HUES48 (cell line): ENCODE results near the gene DUS1L.

Experiments used
- H3K27ac ChIP-seq: one replicate; pipeline ENCODE4 v1.7.0; 2013; ENCODE audit warnings: low read depth, low read length, inconsistent platforms
- H3K27me3 ChIP-seq: 2 replicates; pipeline ENCODE4 v1.6.1; 2013; ENCODE audit warnings: mild to moderate bottlenecking, low read length; ENCODE audit not compliant: control insufficient read depth, insufficient read depth
- H3K36me3 ChIP-seq: 2 replicates; pipeline ENCODE4 v1.6.1; 2013; ENCODE audit warnings: low read length; ENCODE audit not compliant: control insufficient read depth, insufficient read depth
- H3K4me1 ChIP-seq: 2 replicates; pipeline ENCODE4 v1.6.1; 2013; ENCODE audit warnings: mild to moderate bottlenecking, low read length; ENCODE audit not compliant: control insufficient read depth, insufficient read depth
- H3K4me3 ChIP-seq: 2 replicates; pipeline ENCODE4 v1.5.1; 2013; ENCODE audit warnings: mild to moderate bottlenecking, low read depth, low read length
- H3K9ac ChIP-seq: 2 replicates; pipeline ENCODE4 v1.6.1; 2013; ENCODE audit warnings: mild to moderate bottlenecking, low read depth, low read length, moderate library complexity
- H3K9me3 ChIP-seq: 2 replicates; pipeline ENCODE4 v1.6.1; 2013; ENCODE audit warnings: low read length; ENCODE audit not compliant: control insufficient read depth, insufficient read depth

DUS1L gene

GRCh38 chr17:82023447-82024241 is 42.0 kb downstream of the DUS1L start:
- Histone ChIP-seq H3K4me1 (0 out of 2 replicates have a peak, but pooled peaks cover 5% of the 10 kb centered on the region), H3K27me3 (no peaks in the 10 kb centered on the region), H3K9me3 (no peaks in the 10 kb centered on the region), H3K9ac (peak overlapping the region; percentile 72), H3K36me3 (peaks cover 25% of the 10 kb centered on the region), H3K4me3 (peak overlapping the region; percentile 74), H3K27ac (no peak overlapping the region)

- peak within 1 kb of the TSS; percentile 95 for H3K4me3 ChIP-seq
- no peaks in the 10 kb centered on the region for H3K9me3 ChIP-seq
- 0 out of 2 replicates have a peak, but pooled peaks cover 5% of the 10 kb centered on the region for H3K4me1 ChIP-seq
- no peaks in the 10 kb centered on the region for H3K27me3 ChIP-seq
- H3K9ac ChIP-seq: peak within 1 kb of the TSS; percentile 85
- peaks cover 24% of the 10 kb centered on the region for H3K36me3 ChIP-seq
- H3K27ac ChIP-seq: peak within 1 kb of the TSS; percentile 35
Observed at GRCh38 chr17:82022981-82023446, 42.6 kb downstream of the DUS1L start, which contains the start of gene LRRC45. Gene LRRC45 (plus strand): TSS chr17:82023305. CDS start chr17:82023644, 339 bp downstream.

- Histone ChIP-seq H3K9ac (peak within 1 kb of the TSS; percentile 85), H3K4me3 (peak within 1 kb of the TSS; percentile 95), H3K27ac (peak within 1 kb of the TSS; percentile 35), H3K36me3 (peaks cover 18% of the 10 kb centered on the region), H3K9me3 (no peaks in the 10 kb centered on the region), H3K27me3 (no peaks in the 10 kb centered on the region), H3K4me1 (0 out of 2 replicates have a peak, but pooled peaks cover 5% of the 10 kb centered on the region)
Observed at GRCh38 chr17:82022310-82022980, 43.2 kb downstream of the DUS1L start, which contains the start of gene CENPX. Gene CENPX (minus strand): TSS chr17:82022878. CDS start chr17:82022861, 17 bp downstream.

- no peak overlapping the region for H3K27ac ChIP-seq
- H3K4me1 ChIP-seq: 0 out of 2 replicates have a peak, but pooled peaks cover 5% of the 10 kb centered on the region
- H3K27me3 ChIP-seq: no peaks in the 10 kb centered on the region
- no peaks in the 10 kb centered on the region for H3K9me3 ChIP-seq
- H3K9ac ChIP-seq: peak overlapping the region; percentile 85
- peaks cover 13% of the 10 kb centered on the region for H3K36me3 ChIP-seq
- peak overlapping the region; percentile 95 for H3K4me3 ChIP-seq
Observed at GRCh38 chr17:82021900-82022309, 43.7 kb downstream of the DUS1L start.

GRCh38 chr17:82021107-82021899 is 44.3 kb downstream of the DUS1L start:
- Histone ChIP-seq H3K36me3 (peaks cover 10% of the 10 kb centered on the region), H3K4me1 (0 out of 2 replicates have a peak, but pooled peaks cover 5% of the 10 kb centered on the region), H3K9me3 (no peaks in the 10 kb centered on the region), H3K4me3 (peak overlapping the region; percentile 95; the same call in 1 of the 2 replicates), H3K27me3 (no peaks in the 10 kb centered on the region), H3K27ac (no peak overlapping the region), H3K9ac (no peak overlapping the region)

- no peak overlapping the region for H3K27ac ChIP-seq
- 0 out of 2 replicates have a peak, but pooled peaks cover 5% of the 10 kb centered on the region for H3K4me1 ChIP-seq
- no peak overlapping the region for H3K4me3 ChIP-seq
- no peaks in the 10 kb centered on the region for H3K9me3 ChIP-seq
- H3K27me3 ChIP-seq: no peaks in the 10 kb centered on the region
- no peak overlapping the region for H3K9ac ChIP-seq
- H3K36me3 ChIP-seq: peaks cover 10% of the 10 kb centered on the region
Observed at GRCh38 chr17:82020572-82021106, 45.0 kb downstream of the DUS1L start.

- Histone ChIP-seq H3K36me3 (peaks cover 10% of the 10 kb centered on the region), H3K27me3 (no peaks in the 10 kb centered on the region), H3K27ac (no peak overlapping the region), H3K9ac (no peak overlapping the region), H3K9me3 (no peaks in the 10 kb centered on the region), H3K4me1 (0 out of 2 replicates have a peak, but pooled peaks cover 5% of the 10 kb centered on the region), H3K4me3 (no peak overlapping the region)
Observed at GRCh38 chr17:82019690-82020571, 45.7 kb downstream of the DUS1L start.

GRCh38 chr17:82018989-82019689 is 46.5 kb downstream of the DUS1L start:
- Histone ChIP-seq H3K4me1 (0 out of 2 replicates have a peak, but pooled peaks cover 5% of the 10 kb centered on the region), H3K27ac (no peak overlapping the region), H3K9me3 (no peaks in the 10 kb centered on the region), H3K9ac (no peak overlapping the region), H3K36me3 (peaks cover 10% of the 10 kb centered on the region), H3K27me3 (no peaks in the 10 kb centered on the region), H3K4me3 (no peak overlapping the region)

GRCh38 chr17:82018152-82018988 is 47.2 kb downstream of the DUS1L start:
- no peak overlapping the region for H3K9ac ChIP-seq
- H3K27ac ChIP-seq: no peak overlapping the region

More at GRCh38 chr17:82018152-82018988, 47.2 kb downstream of the DUS1L start:
- Histone ChIP-seq H3K36me3 (peaks cover 10% of the 10 kb centered on the region), H3K27me3 (no peaks in the 10 kb centered on the region), H3K4me1 (0 out of 2 replicates have a peak, but pooled peaks cover 5% of the 10 kb centered on the region), H3K4me3 (no peak overlapping the region), H3K9me3 (no peaks in the 10 kb centered on the region)
